Transverse colon (tissue), 4 donors: ENCODE results near the gene FBXL3. TPM values are rescaled to one million over a fixed set of nuclear protein-coding genes. Genes with fewer than 3 reads are reported as not detected.

Source experiments
- DNase-seq: peaks from one replicate; pipeline ENCODE4 v3.0.0-alpha.2; 2019
- H3K27ac ChIP-seq, 4 donors: fragments of 200-600 bp; sonication (generic); 2 replicates each; pipeline ENCODE4 v1.5.1; 2016 to 2018; ENCODE audit warnings: inconsistent platforms in 4 of 4
- H3K27me3 ChIP-seq: fragments of 200-600 bp; sonication (generic); 2 replicates; pipeline ENCODE4 v1.5.1; 2017; ENCODE audit warnings: inconsistent platforms
- H3K36me3 ChIP-seq, 4 donors: fragments of 200-600 bp; sonication (generic); 2 replicates each; pipeline ENCODE4 v1.5.1; 2017 to 2019; ENCODE audit warnings: inconsistent platforms in 4 of 4
- H3K4me1 ChIP-seq, 4 donors: fragments of 200-600 bp; sonication (generic); 2 replicates each; pipeline ENCODE4 v1.5.1; 2017 to 2020; ENCODE audit warnings: inconsistent platforms in 4 of 4
- H3K4me3 ChIP-seq, 4 donors: fragments of 200-600 bp; sonication (generic); 1 replicate in 1 of 4; 2 replicates in 3 of 4; pipeline versions ENCODE4 v1.5.1 to v1.6.1; 2017 to 2019; ENCODE audit warnings: inconsistent platforms in 4 of 4
- H3K9me3 ChIP-seq, 2 donors: fragments of 200-600 bp; sonication (generic); 2 replicates each; pipeline ENCODE4 v1.5.1; 2017 to 2019; ENCODE audit warnings: inconsistent platforms in 2 of 2
- EP300 ChIP-seq: sonication (generic); formaldehyde crosslinking; IDR thresholded peaks from one replicate; pipeline ENCODE4 v1.6.1; 2017; ENCODE audit warnings: antibody characterized with exemption, low read depth
- POLR2A ChIP-seq: fragments of 450-650 bp; IDR thresholded peaks from one replicate; pipeline ENCODE4 v1.6.1; 2016; ENCODE audit warnings: antibody characterized with exemption, mild to moderate bottlenecking, moderate library complexity
- POLR2AphosphoS5 ChIP-seq, 3 donors: sonication (generic); formaldehyde crosslinking; IDR thresholded peaks; one replicate each; pipeline ENCODE4 v1.6.1; 2016; ENCODE audit warnings: antibody characterized with exemption in 3 of 3
- WGBS, 2 donors: methylation state at CpG; one replicate each; pipeline ENCODE4 v1.1.5; 2018; ENCODE audit warnings: low coverage in 1 of 2; 5-methylcytosine and 5-hydroxymethylcytosine counted together
- in situ Hi-C, 4 donors: fragments of 200-750 bp; cut with MboI; loops; one replicate each; pipeline versions ENCODE4 v1.15.0 to v1.15.1; 2017; ENCODE audit warnings: low sequenced_read_pairs in 3 of 4, low pct_ligation_motif_present in 1 of 4, low pct_unique_long_range_greater_than_20kb in 1 of 4
- intact Hi-C: fragments of 100-400 bp; cut with DNase I; formaldehyde crosslinking; loops from one replicate; pipeline ENCODE4 v1.15.1; 2023; ENCODE audit warnings: low total_unique reads
- total RNA-seq, 4 donors: library from RNA; depleted of rRNA; stranded (reverse); fragments of >200 nt; gene quantifications; one replicate each; pipeline ENCODE4 v1.1.0, GENCODE V29; 2016
- TF ChIP-seq, protein P1 (sequence below), 5 experiments: fragments of 200-600 bp in 3 of 5; fragments of 450-650 bp in 2 of 5; sonication (generic) in 3 of 5; IDR thresholded peaks; 1 replicate in 2 of 5; 2 replicates in 3 of 5; pipeline ENCODE4 v1.5.1; 2016 to 2017; ENCODE audit warnings: antibody characterized with exemption in 5 of 5, inconsistent platforms in 3 of 5, mild to moderate bottlenecking in 2 of 5, moderate library complexity in 1 of 5

FBXL3 gene, protein sequence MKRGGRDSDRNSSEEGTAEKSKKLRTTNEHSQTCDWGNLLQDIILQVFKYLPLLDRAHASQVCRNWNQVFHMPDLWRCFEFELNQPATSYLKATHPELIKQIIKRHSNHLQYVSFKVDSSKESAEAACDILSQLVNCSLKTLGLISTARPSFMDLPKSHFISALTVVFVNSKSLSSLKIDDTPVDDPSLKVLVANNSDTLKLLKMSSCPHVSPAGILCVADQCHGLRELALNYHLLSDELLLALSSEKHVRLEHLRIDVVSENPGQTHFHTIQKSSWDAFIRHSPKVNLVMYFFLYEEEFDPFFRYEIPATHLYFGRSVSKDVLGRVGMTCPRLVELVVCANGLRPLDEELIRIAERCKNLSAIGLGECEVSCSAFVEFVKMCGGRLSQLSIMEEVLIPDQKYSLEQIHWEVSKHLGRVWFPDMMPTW
- 100 to 1,000 TPM in 1 of 4 donors, 10 to 100 TPM in 3; 23.1 to 111 (median 88.4) TPM for total RNA-seq

DNA sequence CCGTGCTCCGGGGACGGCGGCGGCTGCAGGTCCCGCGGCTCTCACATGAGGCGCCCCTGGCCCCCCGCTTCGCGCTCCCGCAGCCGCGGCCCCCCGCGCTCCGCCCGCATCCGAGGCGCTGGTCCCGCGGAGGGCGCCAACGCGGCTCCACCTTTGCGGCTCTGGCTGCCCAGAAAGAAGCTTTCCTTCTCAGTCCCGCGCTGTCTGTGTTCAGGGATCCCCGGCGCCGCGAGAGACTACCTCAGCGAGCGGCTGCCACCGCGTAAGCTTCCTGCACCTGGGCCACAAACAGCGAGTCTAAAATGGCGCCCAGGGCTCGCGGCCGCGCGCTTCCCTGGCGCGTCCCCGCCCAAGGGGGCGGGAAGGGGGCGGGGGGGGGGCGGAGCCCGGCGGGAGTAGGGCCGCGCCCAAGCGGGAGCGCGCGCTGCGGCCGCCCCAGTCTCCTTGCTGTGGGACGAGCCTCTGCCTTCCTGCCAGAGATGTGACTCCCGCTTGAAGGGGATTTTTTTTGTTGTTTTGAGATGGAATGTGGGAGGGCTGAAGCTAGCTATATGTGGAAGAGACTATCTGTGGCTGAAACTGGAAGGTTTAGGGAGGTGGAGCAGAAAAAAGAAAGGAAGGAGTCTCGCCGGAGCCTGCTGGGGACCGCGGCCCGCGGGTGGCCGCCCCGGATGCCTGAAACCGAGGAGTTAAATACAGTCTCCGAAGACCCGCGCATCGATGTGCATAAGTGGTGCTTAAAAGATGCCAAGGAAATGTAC lies at the start of gene FBXL3:
TSS of gene FBXL3 (minus strand) at position 299 of the 761 bp plus-strand sequence. CDS start 5,299 bp downstream, outside the sequence.
- in situ Hi-C loops = no loop called here
- H3K27ac ChIP-seq = peak within 1 kb of the TSS; percentile 98 to 100 (median 100)
- peaks cover 18 to 49% (median 31%) of the 10 kb centered on the region in 4 donors for H3K4me1 ChIP-seq
- peak; percentile 88 for DNase-seq
- H3K36me3 ChIP-seq = no peaks in the 10 kb centered on the region
- no peaks in the 10 kb centered on the region for H3K9me3 ChIP-seq
- TF ChIP-seq, protein P1, sequence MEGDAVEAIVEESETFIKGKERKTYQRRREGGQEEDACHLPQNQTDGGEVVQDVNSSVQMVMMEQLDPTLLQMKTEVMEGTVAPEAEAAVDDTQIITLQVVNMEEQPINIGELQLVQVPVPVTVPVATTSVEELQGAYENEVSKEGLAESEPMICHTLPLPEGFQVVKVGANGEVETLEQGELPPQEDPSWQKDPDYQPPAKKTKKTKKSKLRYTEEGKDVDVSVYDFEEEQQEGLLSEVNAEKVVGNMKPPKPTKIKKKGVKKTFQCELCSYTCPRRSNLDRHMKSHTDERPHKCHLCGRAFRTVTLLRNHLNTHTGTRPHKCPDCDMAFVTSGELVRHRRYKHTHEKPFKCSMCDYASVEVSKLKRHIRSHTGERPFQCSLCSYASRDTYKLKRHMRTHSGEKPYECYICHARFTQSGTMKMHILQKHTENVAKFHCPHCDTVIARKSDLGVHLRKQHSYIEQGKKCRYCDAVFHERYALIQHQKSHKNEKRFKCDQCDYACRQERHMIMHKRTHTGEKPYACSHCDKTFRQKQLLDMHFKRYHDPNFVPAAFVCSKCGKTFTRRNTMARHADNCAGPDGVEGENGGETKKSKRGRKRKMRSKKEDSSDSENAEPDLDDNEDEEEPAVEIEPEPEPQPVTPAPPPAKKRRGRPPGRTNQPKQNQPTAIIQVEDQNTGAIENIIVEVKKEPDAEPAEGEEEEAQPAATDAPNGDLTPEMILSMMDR (IDR thresholded peaks at IDR 0.05) = no peak
- TF ChIP-seq EP300 (no peak), POLR2AphosphoS5 (IDR thresholded peaks at IDR 0.05) (peak; percentile 50 to 89 (median 85)), POLR2A (peak; percentile 74)
- intact Hi-C loops = no loop called here
- WGBS, 2 donors = 0 to 1% methylated on average over 6 to 45 of the region's 74 CpGs
- no peaks in the 10 kb centered on the region for H3K27me3 ChIP-seq
- peak within 1 kb of the TSS; percentile 71 to 99 (median 96) for H3K4me3 ChIP-seq

DNA sequence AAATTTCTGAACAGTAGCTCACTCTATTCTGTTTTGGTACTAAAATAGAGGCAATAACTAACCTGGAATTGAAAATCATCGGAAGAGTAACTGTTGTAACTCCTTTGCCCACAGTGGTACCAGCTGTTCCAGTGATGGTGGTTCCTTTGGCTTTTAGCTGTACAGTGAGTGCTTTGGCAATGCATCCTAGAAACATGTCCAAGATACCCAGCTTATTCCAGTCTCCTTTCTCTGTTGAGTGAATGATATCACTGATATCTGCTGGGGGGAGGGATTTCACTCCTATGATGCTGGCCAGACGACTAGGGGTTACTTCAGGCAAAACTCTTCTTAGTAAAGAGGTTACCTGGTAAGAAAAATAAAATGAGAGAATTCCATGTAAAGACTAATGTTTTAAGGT lies 40.6 kb upstream of the FBXL3 start:
- intact Hi-C loops = no loop called here
- WGBS, 2 donors = 95 to 100% methylated on average over 2 of the region's 2 CpGs
- H3K36me3 ChIP-seq = peaks cover 0 to 19% (median 3%) of the 10 kb centered on the region in 4 donors

DNA sequence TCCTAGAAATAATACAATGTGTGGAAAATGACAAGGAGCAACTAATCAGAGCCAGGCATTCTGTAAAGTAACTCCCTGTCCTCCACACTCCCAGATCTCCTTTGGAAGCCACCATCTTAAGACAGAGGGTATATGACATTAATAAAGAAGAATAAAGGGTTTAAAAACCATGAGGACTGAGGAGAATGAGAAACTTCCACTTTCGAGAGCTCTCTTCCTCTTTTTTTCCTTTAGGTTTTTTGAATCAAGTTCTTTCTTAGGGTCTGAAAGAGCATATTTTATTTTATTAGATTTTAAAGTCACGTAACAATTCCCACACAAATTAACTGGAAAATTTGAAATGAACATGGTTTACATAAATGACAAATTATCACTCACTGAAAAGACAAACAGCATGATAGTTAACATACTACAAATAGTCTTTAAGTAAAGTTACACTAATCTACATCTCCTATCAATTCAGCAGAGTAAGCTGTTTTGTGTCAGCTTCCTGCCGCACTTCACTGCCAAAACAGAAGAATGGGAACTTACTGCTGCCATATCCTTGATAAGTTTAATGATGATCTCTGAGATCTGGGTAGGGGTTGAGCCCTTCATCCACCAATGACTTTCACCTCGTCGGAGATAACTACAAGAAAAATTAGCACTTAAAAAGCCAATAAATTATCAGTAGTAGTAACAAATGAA lies 38.6 kb upstream of the FBXL3 start:
- DNase-seq = no peak
- intact Hi-C loops (no loop called here), in situ Hi-C loops (no loop called here)
- no peaks in the 10 kb centered on the region for H3K9me3 ChIP-seq
- no peak overlapping the region for H3K27ac ChIP-seq
- H3K4me3 ChIP-seq = no peak overlapping the region
- TF ChIP-seq POLR2A (no peak), POLR2AphosphoS5 (IDR thresholded peaks at IDR 0.05) (no peak), EP300 (no peak)
- TF ChIP-seq, protein P1 (IDR thresholded peaks at IDR 0.05) = no peak
- WGBS, 2 donors = 70 to 79% methylated on average over 5 of the region's 5 CpGs
- H3K27me3 ChIP-seq = no peaks in the 10 kb centered on the region
- no peaks in the 10 kb centered on the region for H3K4me1 ChIP-seq
- H3K36me3 ChIP-seq = peaks cover 0 to 21% (median 8%) of the 10 kb centered on the region in 4 donors

More for the DNA sequence above, 40.6 kb upstream of the FBXL3 start:
- Histone ChIP-seq H3K4me3 (no peak overlapping the region), H3K9me3 (no peaks in the 10 kb centered on the region), H3K27ac (no peak overlapping the region), H3K27me3 (no peaks in the 10 kb centered on the region), H3K4me1 (no peaks in the 10 kb centered on the region)
- no peak for DNase-seq
- in situ Hi-C loops = no loop called here
- TF ChIP-seq EP300 (no peak), POLR2AphosphoS5 (IDR thresholded peaks at IDR 0.05) (no peak), POLR2A (no peak)
- TF ChIP-seq, protein P1 (IDR thresholded peaks at IDR 0.05) = no peak

DNA sequence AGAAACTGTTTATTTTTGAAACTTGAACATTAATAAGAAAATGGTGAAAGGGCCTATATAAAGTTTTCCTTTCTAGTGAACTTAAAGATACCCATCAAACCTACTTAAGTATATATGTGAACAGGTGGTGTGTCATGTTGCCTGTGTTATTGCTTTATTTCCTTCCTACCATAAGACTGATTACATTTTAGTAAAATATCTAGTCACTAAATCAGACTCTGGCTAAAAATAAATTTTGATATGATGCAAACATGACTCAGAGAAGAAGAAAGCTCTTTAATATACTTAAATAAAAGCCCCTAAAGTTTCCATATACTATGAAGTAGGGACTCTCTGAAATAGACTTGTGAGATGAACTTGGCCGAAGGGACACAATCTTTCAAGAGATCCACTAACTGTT lies 35.1 kb upstream of the FBXL3 start:
- peaks cover 0 to 39% (median 9%) of the 10 kb centered on the region in 4 donors for H3K36me3 ChIP-seq
- no peak for DNase-seq
- H3K9me3 ChIP-seq = no peaks in the 10 kb centered on the region
- no peak overlapping the region for H3K4me3 ChIP-seq
- intact Hi-C loops (no loop called here), in situ Hi-C loops (no loop called here)
- WGBS, 2 donors = 92 to 100% methylated on average over 1 of the region's 1 CpG
- no peaks in the 10 kb centered on the region for H3K27me3 ChIP-seq
- no peak overlapping the region for H3K27ac ChIP-seq
- no peaks in the 10 kb centered on the region for H3K4me1 ChIP-seq
- TF ChIP-seq POLR2A = no peak
- TF ChIP-seq, protein P1 (IDR thresholded peaks at IDR 0.05) = no peak
- TF ChIP-seq POLR2AphosphoS5 (IDR thresholded peaks at IDR 0.05) = no peak
- TF ChIP-seq EP300 = no peak
